Measurements from ENCODE around the gene NDOR1. TPM values are rescaled to one million over a fixed set of nuclear protein-coding genes. Genes with fewer than 3 reads are reported as not detected.
A peak's percentile ranks its signal among the peaks of the same experiment; 100 is the strongest.

NDOR1 gene
- total and polyA plus RNA-seq, 2 of the 8 experiments (the other 6 are each of a cell fraction or from before 2014, with no cell fraction given): 25.7 to 32.3 TPM

DNA sequence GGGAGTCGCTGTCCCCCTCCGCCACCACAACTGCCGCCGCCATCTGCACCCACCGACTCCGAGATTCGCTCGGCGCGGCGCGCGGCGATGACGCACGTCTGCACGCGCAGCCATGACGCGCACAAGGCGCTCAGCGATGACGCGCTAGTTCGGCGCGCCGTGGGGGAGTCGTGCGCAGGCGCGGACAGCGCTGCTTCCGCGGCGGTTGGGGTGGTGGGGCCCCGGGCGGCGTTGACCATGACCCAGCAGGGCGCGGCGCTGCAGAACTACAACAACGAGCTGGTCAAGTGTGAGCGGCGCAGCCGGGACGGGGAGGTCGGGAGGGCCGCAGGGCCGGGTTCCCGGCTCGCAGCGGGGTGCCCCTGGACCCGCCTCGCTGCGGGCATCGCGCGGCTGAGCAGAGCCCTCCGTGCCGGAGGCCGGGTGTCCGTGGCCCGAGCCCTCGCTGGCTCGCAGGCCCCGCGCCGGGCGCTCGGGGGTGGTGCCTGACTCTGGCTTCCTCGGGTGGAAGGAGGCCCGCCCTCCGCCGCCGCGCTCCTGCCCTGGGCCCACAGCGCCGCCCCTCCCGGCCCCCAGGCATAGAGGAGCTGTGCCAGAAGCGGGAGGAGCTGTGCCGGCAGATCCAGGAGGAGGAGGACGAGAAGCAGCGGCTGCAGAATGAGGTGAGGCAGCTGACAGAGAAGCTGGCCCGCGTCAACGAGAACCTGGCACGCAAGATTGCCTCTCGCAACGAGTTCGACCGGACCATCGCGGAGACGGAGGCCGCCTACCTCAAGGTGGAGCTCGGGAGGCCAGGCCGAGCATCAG is 16.8 kb upstream of the NDOR1 start, which contains the start of the genes ANAPC2 and SSNA1 (continued):
- TF ChIP-seq, protein P1, sequence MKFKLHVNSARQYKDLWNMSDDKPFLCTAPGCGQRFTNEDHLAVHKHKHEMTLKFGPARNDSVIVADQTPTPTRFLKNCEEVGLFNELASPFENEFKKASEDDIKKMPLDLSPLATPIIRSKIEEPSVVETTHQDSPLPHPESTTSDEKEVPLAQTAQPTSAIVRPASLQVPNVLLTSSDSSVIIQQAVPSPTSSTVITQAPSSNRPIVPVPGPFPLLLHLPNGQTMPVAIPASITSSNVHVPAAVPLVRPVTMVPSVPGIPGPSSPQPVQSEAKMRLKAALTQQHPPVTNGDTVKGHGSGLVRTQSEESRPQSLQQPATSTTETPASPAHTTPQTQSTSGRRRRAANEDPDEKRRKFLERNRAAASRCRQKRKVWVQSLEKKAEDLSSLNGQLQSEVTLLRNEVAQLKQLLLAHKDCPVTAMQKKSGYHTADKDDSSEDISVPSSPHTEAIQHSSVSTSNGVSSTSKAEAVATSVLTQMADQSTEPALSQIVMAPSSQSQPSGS (IDR thresholded peaks at IDR 0.05; ENCODE audit: low read length): no peak
- TF ChIP-seq TBP (IDR thresholded peaks at IDR 0.05; ENCODE audit: low read depth, low read length): peak; percentile 90
- TF ChIP-seq TEAD4 (IDR thresholded peaks at IDR 0.05; ENCODE audit: low read depth, low read length): peak; percentile 19; the same call in 1 of the 2 replicates
- no peak for TF ChIP-seq POU5F1 (IDR thresholded peaks at IDR 0.05; ENCODE audit: low read depth, low read length)
- no peak for TF ChIP-seq RFX5 (IDR thresholded peaks at IDR 0.05; ENCODE audit: borderline replicate concordance, low read depth, low read length)
- TF ChIP-seq CTBP2 (IDR thresholded peaks at IDR 0.05; ENCODE audit: borderline replicate concordance, insufficient read depth, insufficient read length, low read length): no peak
- TF ChIP-seq, protein P2, sequence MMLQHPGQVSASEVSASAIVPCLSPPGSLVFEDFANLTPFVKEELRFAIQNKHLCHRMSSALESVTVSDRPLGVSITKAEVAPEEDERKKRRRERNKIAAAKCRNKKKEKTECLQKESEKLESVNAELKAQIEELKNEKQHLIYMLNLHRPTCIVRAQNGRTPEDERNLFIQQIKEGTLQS (IDR thresholded peaks at IDR 0.05; ENCODE audit: insufficient read depth, low read depth, low read length): peak; percentile 100
- TF ChIP-seq, protein P3, sequence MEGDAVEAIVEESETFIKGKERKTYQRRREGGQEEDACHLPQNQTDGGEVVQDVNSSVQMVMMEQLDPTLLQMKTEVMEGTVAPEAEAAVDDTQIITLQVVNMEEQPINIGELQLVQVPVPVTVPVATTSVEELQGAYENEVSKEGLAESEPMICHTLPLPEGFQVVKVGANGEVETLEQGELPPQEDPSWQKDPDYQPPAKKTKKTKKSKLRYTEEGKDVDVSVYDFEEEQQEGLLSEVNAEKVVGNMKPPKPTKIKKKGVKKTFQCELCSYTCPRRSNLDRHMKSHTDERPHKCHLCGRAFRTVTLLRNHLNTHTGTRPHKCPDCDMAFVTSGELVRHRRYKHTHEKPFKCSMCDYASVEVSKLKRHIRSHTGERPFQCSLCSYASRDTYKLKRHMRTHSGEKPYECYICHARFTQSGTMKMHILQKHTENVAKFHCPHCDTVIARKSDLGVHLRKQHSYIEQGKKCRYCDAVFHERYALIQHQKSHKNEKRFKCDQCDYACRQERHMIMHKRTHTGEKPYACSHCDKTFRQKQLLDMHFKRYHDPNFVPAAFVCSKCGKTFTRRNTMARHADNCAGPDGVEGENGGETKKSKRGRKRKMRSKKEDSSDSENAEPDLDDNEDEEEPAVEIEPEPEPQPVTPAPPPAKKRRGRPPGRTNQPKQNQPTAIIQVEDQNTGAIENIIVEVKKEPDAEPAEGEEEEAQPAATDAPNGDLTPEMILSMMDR (IDR thresholded peaks at IDR 0.05; ENCODE audit: control extremely low read depth in 1 of 3, insufficient read depth in 1 of 3, low read depth in 1 of 3, low read length in 3 of 3): peak in 2 of 3 experiments; percentile 37 to 57; a peak in 3 of 4 replicates
- TF ChIP-seq RAD21 (IDR thresholded peaks at IDR 0.05 in 1 of 2, conservative IDR thresholded peaks at IDR 0.05 in 1 of 2; ENCODE audit: low read depth in 2 of 2, low read length in 2 of 2): peak; percentile 34 to 45; a peak in 3 of 4 replicates
- TF ChIP-seq EZH2 (IDR thresholded peaks at IDR 0.05; ENCODE audit: low read depth, low read length, severe bottlenecking): no peak
- no peak for TF ChIP-seq EGR1 (IDR thresholded peaks at IDR 0.05; ENCODE audit: borderline replicate concordance, low read depth, low read length)
- TF ChIP-seq, protein P4, sequence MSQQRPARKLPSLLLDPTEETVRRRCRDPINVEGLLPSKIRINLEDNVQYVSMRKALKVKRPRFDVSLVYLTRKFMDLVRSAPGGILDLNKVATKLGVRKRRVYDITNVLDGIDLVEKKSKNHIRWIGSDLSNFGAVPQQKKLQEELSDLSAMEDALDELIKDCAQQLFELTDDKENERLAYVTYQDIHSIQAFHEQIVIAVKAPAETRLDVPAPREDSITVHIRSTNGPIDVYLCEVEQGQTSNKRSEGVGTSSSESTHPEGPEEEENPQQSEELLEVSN (IDR thresholded peaks at IDR 0.05): no peak
- peak; percentile 81; the same call in 1 of the 2 replicates for TF ChIP-seq SP4 (IDR thresholded peaks at IDR 0.05; ENCODE audit: low read length)
- TF ChIP-seq HDAC2 (IDR thresholded peaks at IDR 0.05; ENCODE audit: borderline replicate concordance in 1 of 2, low read depth in 2 of 2, low read length in 2 of 2): peak; percentile 47 to 96; a peak in 1 of 4 replicates
- TF ChIP-seq CBX5 (IDR thresholded peaks at IDR 0.05; ENCODE audit: low read depth, low read length): no peak
- TF ChIP-seq CBX8 (IDR thresholded peaks at IDR 0.05; ENCODE audit: borderline replicate concordance, low read depth, low read length): no peak

Data from H1 (cell line).